HUDEP-2 (cell line): Measurements from ENCODE around the gene CORO2B.
A peak's percentile ranks its signal among the peaks of the same experiment; 100 is the strongest.
"Not testable (repeated sequence)": the region's sequence is repeated elsewhere in the genome, so short reads cannot be mapped to it uniquely, and the experiment has no call there.

Experiments
- DNase-seq, 76 experiments: peaks; one replicate each; lab custom pipeline; 2025; ENCODE audit not compliant: unreplicated experiment in 76 of 76; lab: John Stamatoyannopoulos, UW

CORO2B gene

GRCh38 chr15:68603951-68604350 is 25.2 kb downstream of the CORO2B start:
- DNase-seq, result peak in 24 of 76 experiments; percentile 4 to 68 (median 29)

GRCh38 chr15:68604840-68605478 is 26.2 kb downstream of the CORO2B start:
- not testable (repeated sequence) for DNase-seq

- DNase-seq, result no peak
Observed at GRCh38 chr15:68606375-68606774, 27.6 kb downstream of the CORO2B start.

GRCh38 chr15:68608206-68608843 is 29.5 kb downstream of the CORO2B start:
- no peak for DNase-seq

- DNase-seq, result no peak
Observed at GRCh38 chr15:68608844-68609232, 30.0 kb downstream of the CORO2B start.

- DNase-seq, result no peak
Observed at GRCh38 chr15:68609629-68610028, 30.8 kb downstream of the CORO2B start.

- DNase-seq, result no peak
Observed at GRCh38 chr15:68610825-68611224, 32.0 kb downstream of the CORO2B start.

- DNase-seq, result no peak
Observed at GRCh38 chr15:68612503-68612902, 33.7 kb downstream of the CORO2B start.

- DNase-seq, result peak in 1 of 76 experiments; percentile 2
Observed at GRCh38 chr15:68612979-68613740, 34.4 kb downstream of the CORO2B start.

- no peak for DNase-seq
Observed at GRCh38 chr15:68614286-68615035, 35.7 kb downstream of the CORO2B start.

GRCh38 chr15:68615301-68615700 is 36.5 kb downstream of the CORO2B start:
- no peak for DNase-seq

GRCh38 chr15:68615811-68616210 is 37.0 kb downstream of the CORO2B start:
- DNase-seq, result no peak

GRCh38 chr15:68616397-68616796 is 37.6 kb downstream of the CORO2B start:
- no peak for DNase-seq

- no peak for DNase-seq
Observed at GRCh38 chr15:68617001-68617400, 38.2 kb downstream of the CORO2B start.

GRCh38 chr15:68617777-68618176 is 39.0 kb downstream of the CORO2B start:
- DNase-seq, result no peak

- no peak for DNase-seq
Observed at GRCh38 chr15:68618394-68618793, 39.6 kb downstream of the CORO2B start.

- DNase-seq, result no peak
Observed at GRCh38 chr15:68618908-68619698, 40.3 kb downstream of the CORO2B start.

GRCh38 chr15:68620721-68621527 is 42.1 kb downstream of the CORO2B start:
- no peak for DNase-seq

GRCh38 chr15:68621535-68621934 is 42.7 kb downstream of the CORO2B start:
- DNase-seq, result no peak
